ENCODE measurements around the gene PCDHB13.
"Not testable (repeated sequence)": the region's sequence is repeated elsewhere in the genome, so short reads cannot be mapped to it uniquely, and the experiment has no call there.

Gene PCDHB13

GRCh38 chr5:141213656-141214339 is at the start of gene PCDHB13:
PCDHB13 (plus strand) TSS chr5:141213919; CDS start chr5:141214124, 205 bp downstream.
- not testable (repeated sequence) for DNase-seq

- DNase-seq = no peak
Measured at GRCh38 chr5:141172381-141173204, 41.1 kb upstream of the PCDHB13 start, which contains the start of gene PCDHB7. PCDHB7 (plus strand) TSS chr5:141172644; CDS start chr5:141172836, 192 bp downstream.

GRCh38 chr5:141174291-141175104 is 39.2 kb upstream of the PCDHB13 start:
- DNase-seq = not testable (repeated sequence)

GRCh38 chr5:141175933-141176332 is 37.8 kb upstream of the PCDHB13 start:
- DNase-seq = no peak

- DNase-seq = not testable (repeated sequence)
Measured at GRCh38 chr5:141177577-141178191, 36.0 kb upstream of the PCDHB13 start, which contains the start of gene PCDHB8. PCDHB8 (plus strand) TSS chr5:141177790; CDS start chr5:141178035, 245 bp downstream.

GRCh38 chr5:141179371-141179770 is 34.3 kb upstream of the PCDHB13 start:
- DNase-seq = not testable (repeated sequence)

- not testable (repeated sequence) for DNase-seq
Measured at GRCh38 chr5:141179876-141180275, 33.8 kb upstream of the PCDHB13 start.

GRCh38 chr5:141180313-141180712 is 33.4 kb upstream of the PCDHB13 start:
- no peak for DNase-seq

- peak; percentile 82 for DNase-seq
Measured at GRCh38 chr5:141182248-141182647, 31.5 kb upstream of the PCDHB13 start, which contains the start of gene PCDHB16. PCDHB16 (plus strand) TSS chr5:141182387; CDS start chr5:141182560, 173 bp downstream.

- not testable (repeated sequence) for DNase-seq
Measured at GRCh38 chr5:141184117-141184855, 29.4 kb upstream of the PCDHB13 start.

GRCh38 chr5:141186897-141187512 is 26.7 kb upstream of the PCDHB13 start, which contains the start of gene PCDHB9:
PCDHB9 (plus strand) TSS chr5:141187161; CDS start chr5:141187319, 158 bp downstream.
- no peak for DNase-seq

- not testable (repeated sequence) for DNase-seq
Measured at GRCh38 chr5:141188682-141189081, 25.0 kb upstream of the PCDHB13 start.

GRCh38 chr5:141189131-141189530 is 24.6 kb upstream of the PCDHB13 start:
- not testable (repeated sequence) for DNase-seq

GRCh38 chr5:141192110-141192725 is 21.5 kb upstream of the PCDHB13 start, which contains the start of gene PCDHB10:
PCDHB10 (plus strand) TSS chr5:141192353; CDS start chr5:141192553, 200 bp downstream.
- peak; percentile 80 for DNase-seq

- DNase-seq = not testable (repeated sequence)
Measured at GRCh38 chr5:141194332-141194731, 19.4 kb upstream of the PCDHB13 start.

GRCh38 chr5:141196363-141196762 is 17.4 kb upstream of the PCDHB13 start:
- no peak for DNase-seq

GRCh38 chr5:141199359-141200235 is 14.1 kb upstream of the PCDHB13 start, which contains the start of gene PCDHB11:
PCDHB11 (plus strand) TSS chr5:141199627; CDS start chr5:141199775, 148 bp downstream.
- no peak for DNase-seq

GRCh38 chr5:141201126-141201525 is 12.6 kb upstream of the PCDHB13 start:
- not testable (repeated sequence) for DNase-seq

GRCh38 chr5:141201646-141202045 is 12.1 kb upstream of the PCDHB13 start:
- not testable (repeated sequence) for DNase-seq
